HCT116 (cell line): ENCODE data around the gene ANAPC2. TPM values are rescaled to one million over a fixed set of nuclear protein-coding genes. Genes with fewer than 3 reads are reported as not detected.

Source experiments
- ATAC-seq: fragments of 200-7000 bp; cut with Tn5 transposase; 2 replicates; pipeline ENCODE4 v1.9.1; 2020; ENCODE audit warnings: mild to moderate bottlenecking, moderate library complexity
- BruUV-seq: library from RNA; stranded (reverse); fragments of 400-500 nt; replicated peaks from 2 replicates; lab custom pipeline; 2021; lab: Mats Ljungman, UMichigan
- CTCF ChIA-PET: fragments of 300-600 bp; sonication (Branson Sonifier 250); formaldehyde crosslinking; loops from one replicate; lab custom pipeline; 2021; ENCODE audit warnings: antibody characterized with exemption; lab: Charles Lee
- POLR2A ChIA-PET: fragments of 300-600, 350-600 bp; sonication (Branson Sonifier 250); formaldehyde crosslinking; loops from one replicate; lab custom pipeline; 2021; ENCODE audit warnings: antibody characterized with exemption; lab: Charles Lee
- RAD21 ChIA-PET, 2 experiments: fragments of 300-600 bp; sonication (Branson Sonifier 250); formaldehyde crosslinking; loops; one replicate each; lab custom pipeline; 2023; ENCODE audit warnings: low total read pairs in 2 of 2; ENCODE audit not compliant: uncharacterized antibody in 2 of 2, unreplicated experiment in 2 of 2, low non-redundant PET in 1 of 2; lab: Charles Lee
- DNase-seq: peaks from one replicate; pipeline ENCODE4 v3.0.0-alpha.2; 2010; ENCODE audit warnings: low read depth, low spot score
- H2AFZ ChIP-seq: fragments of 200-600 bp; shearing (Covaris generic), sonication (generic); 2 replicates; pipeline ENCODE4 v1.6.1; 2017; ENCODE audit warnings: low read depth, mixed run types, mixed read lengths, antibody characterized with exemption, low read length; ENCODE audit not compliant: poor library complexity, severe bottlenecking
- H3K27ac ChIP-seq: 2 replicates; pipeline ENCODE4 v1.5.1; 2012; ENCODE audit warnings: low read depth, low read length
- H3K27me3 ChIP-seq: fragments of 200-600 bp; sonication (generic); 2 replicates; pipeline ENCODE4 v1.6.1; 2016; ENCODE audit warnings: mixed run types, low read length, mixed read lengths; ENCODE audit not compliant: insufficient read depth
- H3K36me3 ChIP-seq, 2 experiments: fragments of 200-500 bp in 1 of 2; fragments of 200-600 bp in 1 of 2; sonication (Bioruptor generic) in 1 of 2; sonication (generic) in 1 of 2; 2 replicates each; pipeline versions ENCODE4 v1.5.1 to v1.6.1; 2014 to 2016; ENCODE audit warnings: low read length in 2 of 2, inconsistent platforms in 1 of 2, mixed read lengths in 1 of 2, mixed run types in 1 of 2; ENCODE audit not compliant: insufficient read depth in 2 of 2, control insufficient read depth in 1 of 2
- H3K4me1 ChIP-seq, 2 experiments: fragments of 200-600 bp in 1 of 2; sonication (generic) in 1 of 2; 2 replicates each; pipeline versions ENCODE4 v1.5.1 to v1.6.1; 2012 to 2017; ENCODE audit warnings: low read length in 2 of 2, inconsistent platforms in 1 of 2, mild to moderate bottlenecking in 1 of 2, mixed read lengths in 1 of 2, mixed run types in 1 of 2, moderate library complexity in 1 of 2; ENCODE audit not compliant: insufficient read depth in 2 of 2, control insufficient read depth in 1 of 2
- H3K4me2 ChIP-seq: fragments of 200-600 bp; sonication (generic); 2 replicates; pipeline ENCODE4 v1.6.1; 2017; ENCODE audit warnings: mixed run types, low read length, mixed read lengths
- H3K4me3 ChIP-seq, 2 experiments: fragments of 200-600 bp in 1 of 2; sonication (generic) in 1 of 2; replicated peaks in 1 of 2; 2 replicates each; pipeline ENCODE4 v1.5.1; 2011 to 2016; ENCODE audit warnings: low read length in 2 of 2, control low read depth in 1 of 2, low read depth in 1 of 2, mild to moderate bottlenecking in 1 of 2, mixed read lengths in 1 of 2, mixed run types in 1 of 2
- H3K79me2 ChIP-seq: fragments of 200-600 bp; sonication (generic); 2 replicates; pipeline ENCODE4 v1.6.1; 2017; ENCODE audit warnings: mild to moderate bottlenecking, mixed run types, low read length, moderate library complexity, mixed read lengths; ENCODE audit not compliant: insufficient read depth
- H3K9ac ChIP-seq: fragments of 200-600 bp; sonication (generic); 2 replicates; pipeline ENCODE4 v1.6.1; 2016; ENCODE audit warnings: low read length, mixed read lengths
- H3K9me2 ChIP-seq: fragments of 200-600 bp; sonication (generic), shearing (Covaris generic); 2 replicates; pipeline ENCODE4 v1.6.1; 2017; ENCODE audit warnings: mixed run types, mild to moderate bottlenecking, moderate library complexity; ENCODE audit not compliant: insufficient read depth
- H3K9me3 ChIP-seq, 2 experiments: fragments of 200-500 bp in 1 of 2; fragments of 200-600 bp in 1 of 2; sonication (Bioruptor generic) in 1 of 2; sonication (generic) in 1 of 2; 2 replicates each; pipeline ENCODE4 v1.6.1; 2014 to 2017; ENCODE audit warnings: low read length in 2 of 2, mixed read lengths in 2 of 2, inconsistent platforms in 1 of 2, low read depth in 1 of 2, mild to moderate bottlenecking in 1 of 2, mixed run types in 1 of 2, moderate library complexity in 1 of 2; ENCODE audit not compliant: control insufficient read depth in 1 of 2, insufficient read depth in 1 of 2
- H4K20me1 ChIP-seq: fragments of 200-600 bp; sonication (generic), shearing (Covaris generic); 2 replicates; pipeline ENCODE4 v1.6.1; 2017; ENCODE audit warnings: mixed run types, mild to moderate bottlenecking, moderate library complexity; ENCODE audit not compliant: insufficient read depth
- CEBPB ChIP-seq: IDR thresholded peaks from 2 replicates; pipeline ENCODE4 v1.6.1; 2012; ENCODE audit warnings: low read depth
- ELF1 ChIP-seq: IDR thresholded peaks from 2 replicates; pipeline ENCODE4 v1.6.1; 2012; ENCODE audit warnings: low read depth, borderline replicate concordance
- EZH2phosphoT487 ChIP-seq: fragments of 200-600 bp; IDR thresholded peaks from 2 replicates; pipeline ENCODE4 v1.6.1; 2018; ENCODE audit warnings: antibody characterized with exemption, borderline replicate concordance
- FOSL1 ChIP-seq: IDR thresholded peaks from 2 replicates; pipeline ENCODE4 v1.6.1; 2012; ENCODE audit warnings: low read depth
- JUND ChIP-seq: IDR thresholded peaks from 2 replicates; pipeline ENCODE4 v1.6.1; 2012
- MAX ChIP-seq: IDR thresholded peaks from 2 replicates; pipeline ENCODE4 v1.6.1; 2012
- RAD21 ChIP-seq: IDR thresholded peaks from 2 replicates; pipeline ENCODE4 v1.6.1; 2012; ENCODE audit warnings: low read depth, mild to moderate bottlenecking
- SIN3A ChIP-seq: IDR thresholded peaks from 2 replicates; pipeline ENCODE4 v1.6.1; 2012; ENCODE audit warnings: low read depth
- SP1 ChIP-seq: IDR thresholded peaks from 2 replicates; pipeline ENCODE4 v1.6.1; 2012; ENCODE audit warnings: low read depth
- ZNF274 ChIP-seq: fragments of 200-500 bp; sonication (Bioruptor generic); IDR thresholded peaks from 2 replicates; pipeline ENCODE4 v1.6.1; 2014; ENCODE audit warnings: mild to moderate bottlenecking, low read depth, low read length, inconsistent platforms
- intact Hi-C: fragments of 100-400 bp; cut with micrococcal nuclease; formaldehyde crosslinking; loops from 2 replicates; pipeline ENCODE4 v1.10.0; 2022
- total RNA-seq: library from RNA; stranded (reverse); gene quantifications from one replicate; pipeline ENCODE4 v1.2.1, GENCODE V29; 2021; ENCODE audit not compliant: unreplicated experiment

ANAPC2 gene
- total RNA-seq, 1 experiment from 2014 or later = 75.5 TPM

GRCh38 chr9:137184881-137185660 lies 3.3 kb downstream of the ANAPC2 start:
- Histone ChIP-seq H3K36me3 (peaks cover 0 to 20% of the 10 kb centered on the region in 2 experiments; a peak in 1 of 4 replicates), H3K27ac (no peak overlapping the region), H4K20me1 (no peaks in the 10 kb centered on the region), H3K9me2 (no peaks in the 10 kb centered on the region), H2AFZ (no peak overlapping the region), H3K79me2 (peaks cover 43% of the 10 kb centered on the region), H3K4me1 (peaks cover 12 to 22% of the 10 kb centered on the region in 2 experiments; a peak in 3 of 4 replicates), H3K9ac (no peak overlapping the region), H3K9me3 (no peaks in the 10 kb centered on the region), H3K27me3 (no peaks in the 10 kb centered on the region), H3K4me2 (no peak overlapping the region), H3K4me3 (no peak overlapping the region)
- intact Hi-C loops = loop anchor here (5.0 kb wide), 1 partner anchor 42 kb away; the partner anchor contains the start of genes CYSRT1 and RNF224
- BruUV-seq = no TSS peak
- ATAC-seq = no peak
- DNase-seq = no peak
- no peak for TF ChIP-seq SIN3A
- TF ChIP-seq CEBPB = no peak
- TF ChIP-seq RAD21 = no peak
- no peak for TF ChIP-seq EZH2phosphoT487
- no peak for TF ChIP-seq ZNF274
- no peak for TF ChIP-seq SP1
- no peak for TF ChIP-seq MAX
- no peak for TF ChIP-seq ELF1
- TF ChIP-seq FOSL1 = no peak
- POLR2A ChIA-PET = no interaction called here
- RAD21 ChIA-PET = no interaction called here
- CTCF ChIA-PET = no interaction called here

GRCh38 chr9:137183980-137184595 lies 4.3 kb downstream of the ANAPC2 start:
- DNase-seq (no peak), ATAC-seq (no peak)
- intact Hi-C loops = no loop called here
- Histone ChIP-seq H3K27ac (no peak overlapping the region), H2AFZ (no peak overlapping the region), H3K9me3 (no peaks in the 10 kb centered on the region), H3K79me2 (peaks cover 33% of the 10 kb centered on the region), H3K4me3 (no peak overlapping the region), H3K9me2 (no peaks in the 10 kb centered on the region), H3K36me3 (peaks cover 0 to 21% of the 10 kb centered on the region in 2 experiments; a peak in 1 of 4 replicates), H4K20me1 (no peaks in the 10 kb centered on the region), H3K4me1 (peaks cover 8 to 17% of the 10 kb centered on the region in 2 experiments; a peak in 3 of 4 replicates), H3K4me2 (no peak overlapping the region), H3K9ac (no peak overlapping the region), H3K27me3 (no peaks in the 10 kb centered on the region)
- ChIA-PET RAD21 (no interaction called here), POLR2A (no interaction called here), CTCF (no interaction called here)
- BruUV-seq = no TSS peak
- no peak for TF ChIP-seq JUND
- TF ChIP-seq RAD21 = no peak
- TF ChIP-seq MAX = no peak
